SH-SY5Y (cell line): ENCODE results near the gene OR13J1.

ENCODE experiments used
- GATA2 ChIP-seq: IDR thresholded peaks from 2 replicates; pipeline ENCODE4 v1.6.1; 2011; ENCODE audit warnings: mild to moderate bottlenecking, low read depth, low read length
- GATA3 ChIP-seq: IDR thresholded peaks from 2 replicates; pipeline ENCODE4 v1.6.1; 2011; ENCODE audit warnings: low read depth, mild to moderate bottlenecking, low read length, moderate library complexity

GRCh38 chr9:35852267-35852815 lies 17.9 kb downstream of the OR13J1 start:
- TF ChIP-seq GATA2 (no peak), GATA3 (no peak)
